ENCODE data around the gene ARL6IP4. TPM values are rescaled to one million over a fixed set of nuclear protein-coding genes. Genes with fewer than 3 reads are reported as not detected.

Gene ARL6IP4
- total RNA-seq, 1 donor from 2014 or later, result 150 TPM

- Mint-ChIP-seq H3K27ac (no peak overlapping the region), H3K27me3 (no peaks in the 10 kb centered on the region), H3K36me3 (ENCODE audit: low read depth) (peaks cover 11% of the 10 kb centered on the region), H3K4me3 (no peak overlapping the region), H3K9me3 (no peaks in the 10 kb centered on the region), H3K4me1 (peaks cover 17% of the 10 kb centered on the region)
- DNase-seq, result no peak
- intact Hi-C loops (cut with micrococcal nuclease), result no loop called here
These were observed 50.8 kb downstream of the ARL6IP4 start for GRCh38 chr12:123031171-123031845.

Other genes with a start within 250 kb of the ARL6IP4 start
- gene HCAR1, start 249.8 kb upstream of the ARL6IP4 start, total RNA-seq, result 6.0 and 6.8 TPM in 2 replicates
- gene DENR, start 227.9 kb upstream of the ARL6IP4 start, total RNA-seq, result 88.7 and 89.6 TPM in 2 replicates
- 0.31 and 0.58 TPM in 2 replicates for gene CCDC62, start 206.1 kb upstream of the ARL6IP4 start, total RNA-seq
- gene HIP1R, start 145.2 kb upstream of the ARL6IP4 start, total RNA-seq, result 23.8 and 25.8 TPM in 2 replicates
- 9.2 and 9.5 TPM in 2 replicates for gene VPS37B, start 84.6 kb upstream of the ARL6IP4 start, total RNA-seq
- 3.7 and 4.1 TPM in 2 replicates for gene ABCB9, start 14.2 kb upstream of the ARL6IP4 start, total RNA-seq
- 22.7 and 23.4 TPM in 2 replicates for gene OGFOD2, start 5.4 kb upstream of the ARL6IP4 start, total RNA-seq
- gene PITPNM2, start 170.4 kb downstream of the ARL6IP4 start, total RNA-seq, result 19.0 and 19.2 TPM in 2 replicates